Posterior vena cava (tissue), 2 donors: Measurements from ENCODE around the gene KNCN. TPM values are rescaled to one million over a fixed set of nuclear protein-coding genes. Genes with fewer than 3 reads are reported as not detected.

Source experiments
- DNase-seq: peaks from one replicate; pipeline ENCODE4 v3.0.0-alpha.2; 2020; ENCODE audit warnings: low spot score
- intact Hi-C, 2 donors: fragments of 100-400 bp; cut with DNase I; formaldehyde crosslinking; loops; one replicate each; pipeline versions ENCODE4 v1.14.1 to v1.14.2; 2022 to 2023
- total RNA-seq, 2 donors: library from RNA; stranded (reverse); fragmentation: NEBNext Ultra II Directional; extraction: Animal tissue kit (Norgen Biotek cat#: 25700); gene quantifications; one replicate each; pipeline ENCODE4 v1.2.1, GENCODE V29; 2021
- donor health status: DM: yes; HTN: yes; CAD: no.
- donor health status: DM: yes; HTN: yes; CAD: no.

Gene KNCN
- total RNA-seq, 2 donors from 2014 or later: not detected

DNA sequence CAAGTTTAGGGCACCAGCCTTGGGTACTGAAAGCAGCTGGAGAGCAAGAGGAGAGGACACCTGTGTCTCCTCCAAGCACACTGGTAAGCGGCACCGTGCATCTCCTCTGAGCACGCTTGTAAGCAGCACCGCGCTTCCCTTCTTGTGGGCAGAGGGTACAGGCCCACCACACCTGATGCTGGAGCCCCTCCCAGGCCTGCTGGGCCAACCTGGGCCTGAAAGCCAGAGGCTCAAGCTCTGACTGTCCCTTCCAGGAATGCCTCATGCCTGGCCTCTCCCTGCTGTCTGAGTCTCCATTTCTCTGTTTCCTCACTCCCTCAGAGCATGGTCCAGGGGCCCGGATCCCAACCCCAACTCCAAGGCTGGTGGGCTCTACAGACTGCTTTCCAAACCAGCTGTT is 35.9 kb downstream of the KNCN start:
- intact Hi-C loops: no loop called here

DNA sequence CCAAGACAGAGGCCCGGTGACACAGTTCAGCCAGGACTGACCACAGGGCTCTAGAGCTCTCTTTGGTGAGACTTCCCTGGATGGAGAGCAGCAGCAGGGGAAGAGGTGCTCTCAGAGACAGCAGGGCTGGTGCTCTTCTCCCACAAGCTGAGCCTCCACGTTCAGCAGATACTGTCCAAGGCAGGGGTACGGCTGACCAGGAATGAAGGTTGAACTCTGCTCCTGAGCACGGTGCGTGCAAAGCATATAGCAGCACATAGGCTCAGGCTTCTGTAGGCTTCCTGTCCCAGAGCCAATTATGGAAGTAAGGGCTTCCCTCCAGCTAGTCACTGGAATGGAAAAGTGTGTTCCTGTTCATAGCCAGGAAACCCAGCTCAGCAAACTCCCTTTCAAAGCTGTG is 37.9 kb downstream of the KNCN start:
- peak; percentile 45 for DNase-seq
- intact Hi-C loops: no loop called here

More for the DNA sequence above, 35.9 kb downstream of the KNCN start:
- DNase-seq: peak; percentile 64

DNA sequence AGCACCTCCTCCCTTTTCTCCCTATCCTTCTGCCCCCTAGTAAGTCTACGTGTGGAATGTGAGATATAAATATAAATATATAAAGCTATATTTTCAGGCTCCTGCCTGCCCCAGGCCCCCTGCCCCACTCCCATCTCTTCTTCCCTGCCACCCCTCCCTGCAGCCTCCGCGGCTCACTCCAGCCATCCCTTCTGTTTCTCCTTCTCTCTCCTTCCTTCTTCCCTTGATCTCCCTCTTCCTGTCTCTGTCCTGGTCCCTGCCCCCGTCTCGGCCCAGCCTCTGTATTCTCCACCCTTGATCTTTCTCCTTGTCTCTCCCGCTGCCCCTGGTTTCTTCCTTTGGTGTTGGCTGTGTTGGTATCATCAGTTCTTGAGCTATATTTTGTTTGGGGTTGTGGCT is 38.7 kb downstream of the KNCN start:
- DNase-seq: peak; percentile 62
- intact Hi-C loops: no loop called here

DNA sequence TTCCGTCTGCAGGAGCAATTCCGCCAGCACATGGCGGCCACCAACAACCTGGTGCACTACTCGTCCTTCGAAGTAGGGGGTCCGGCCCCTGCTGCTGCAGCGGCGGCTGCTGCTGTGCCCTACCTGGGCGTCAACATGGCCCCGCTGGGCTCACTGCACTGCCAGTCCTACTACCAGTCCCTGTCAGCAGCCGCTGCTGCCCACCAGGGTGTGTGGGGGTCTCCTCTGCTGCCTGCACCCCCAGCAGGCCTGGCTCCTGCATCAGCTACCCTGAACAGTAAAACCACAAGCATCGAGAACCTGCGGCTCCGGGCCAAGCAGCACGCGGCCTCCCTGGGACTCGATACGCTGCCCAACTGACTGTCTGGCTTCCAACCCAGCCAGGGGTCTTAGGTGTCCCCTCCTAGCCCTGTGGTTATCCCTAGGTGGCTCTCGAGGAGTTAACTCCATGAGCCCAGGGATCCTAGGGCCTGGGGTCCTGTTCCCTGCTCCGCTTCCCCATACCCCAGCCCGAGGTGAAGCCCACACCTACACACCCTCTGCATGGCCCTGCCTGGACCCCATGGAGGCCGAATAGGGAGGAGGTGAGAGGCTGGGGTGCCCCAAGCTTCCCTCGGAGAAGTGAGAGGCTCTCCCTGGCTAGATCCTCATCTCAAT is 39.2 kb downstream of the KNCN start:
- peak; percentile 69 for DNase-seq
- intact Hi-C loops: no loop called here

DNA sequence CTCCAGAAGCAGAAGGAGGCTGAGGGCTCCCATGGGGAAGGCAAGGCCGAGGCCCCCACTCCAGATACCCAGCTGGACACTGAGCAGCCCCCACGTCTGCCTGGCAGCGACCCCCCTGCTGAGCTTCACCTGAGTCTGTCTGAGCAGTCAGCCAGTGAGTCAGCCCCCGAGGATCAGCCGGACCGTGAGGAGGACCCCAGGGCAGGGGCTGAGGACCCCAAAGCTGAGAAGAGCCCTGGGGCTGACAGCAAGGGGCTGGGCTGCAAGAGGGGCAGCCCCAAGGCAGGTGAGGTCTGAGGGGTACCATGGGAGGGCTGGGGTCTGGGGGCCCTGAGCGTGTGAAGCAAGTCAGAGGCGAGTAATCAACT is 40.5 kb downstream of the KNCN start:
- intact Hi-C loops: no loop called here
- DNase-seq: no peak

DNA sequence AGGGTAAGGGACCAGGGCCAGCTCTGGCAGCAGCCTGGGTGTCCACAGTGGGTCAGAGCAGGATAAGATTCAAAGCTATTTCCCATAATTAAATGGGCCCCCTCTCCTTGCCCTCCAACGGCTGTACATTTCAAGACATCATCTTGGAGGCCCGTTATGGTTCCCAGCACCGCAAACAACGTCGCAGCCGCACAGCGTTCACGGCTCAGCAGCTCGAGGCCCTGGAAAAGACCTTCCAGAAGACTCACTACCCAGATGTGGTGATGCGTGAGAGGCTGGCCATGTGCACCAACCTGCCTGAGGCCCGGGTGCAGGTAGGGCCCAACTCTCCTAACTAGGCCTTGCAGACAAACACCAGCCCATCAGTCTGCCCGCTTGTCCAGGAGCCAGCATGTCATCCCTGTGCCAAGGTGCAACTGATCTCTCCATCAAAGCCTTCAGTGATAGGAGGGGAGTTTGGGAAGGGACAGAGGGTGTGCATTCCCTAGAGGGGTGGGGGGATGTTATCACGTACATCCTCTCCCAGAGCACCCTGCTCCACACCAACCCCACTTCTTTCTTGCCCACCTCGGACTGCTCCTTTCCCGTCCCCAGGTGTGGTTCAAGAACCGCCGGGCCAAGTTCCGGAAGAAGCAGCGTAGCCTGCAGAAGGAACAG is 41.0 kb downstream of the KNCN start:
- intact Hi-C loops: no loop called here
- DNase-seq: peak; percentile 44

DNA sequence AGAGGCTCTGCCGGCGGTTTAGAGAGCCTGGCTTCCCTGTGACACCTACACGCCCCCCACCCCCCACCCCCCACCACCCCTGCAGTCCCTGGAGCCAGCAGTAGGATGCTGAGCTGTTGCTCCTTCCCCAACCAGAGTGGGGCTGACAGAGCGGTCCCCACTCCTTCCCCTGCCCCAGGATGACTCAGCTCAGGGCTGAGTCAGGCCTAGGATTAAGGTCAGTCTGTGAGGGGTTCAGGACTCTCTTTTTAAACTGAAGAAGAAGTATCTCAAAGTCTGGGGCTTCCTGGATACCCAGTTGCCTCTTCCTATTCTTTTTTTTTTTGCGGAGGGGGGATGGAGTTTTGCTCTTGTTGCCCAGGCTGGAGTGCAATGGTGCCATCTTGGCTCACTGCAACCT is 42.7 kb downstream of the KNCN start:
- intact Hi-C loops: no loop called here
- no peak for DNase-seq

DNA sequence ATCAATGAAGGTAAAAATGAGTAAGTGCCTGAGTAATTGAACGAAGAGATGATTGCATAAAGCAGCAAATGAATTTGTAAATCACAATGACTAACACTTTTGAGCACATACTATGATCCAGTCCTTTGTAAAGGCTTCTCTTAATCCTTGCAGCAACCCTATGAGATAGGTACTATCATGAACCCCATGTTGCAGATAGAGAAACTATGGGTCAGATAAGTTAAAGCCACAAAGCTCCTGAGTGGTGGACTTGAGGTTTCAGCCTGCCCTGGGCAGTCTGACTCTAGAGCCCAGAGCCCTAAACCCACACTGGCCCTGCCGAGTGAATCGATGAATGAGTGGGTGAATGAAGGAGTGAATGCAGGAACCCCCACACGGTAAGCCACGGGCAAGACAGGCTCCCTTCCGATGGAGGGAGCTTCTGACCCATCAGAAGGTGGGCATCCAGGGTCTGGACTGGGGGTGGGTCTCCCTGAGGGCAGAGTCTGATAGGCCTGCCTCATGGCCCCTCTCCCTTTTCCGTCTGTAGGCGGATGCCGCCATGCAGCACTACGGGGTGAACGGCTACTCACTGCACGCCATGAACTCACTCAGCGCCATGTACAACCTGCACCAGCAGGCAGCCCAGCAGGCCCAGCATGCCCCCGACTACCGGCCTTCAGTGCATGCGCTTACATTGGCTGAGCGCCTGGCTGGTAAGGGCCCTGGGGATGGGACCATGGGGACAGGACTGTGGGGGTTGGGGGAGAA is 44.8 kb downstream of the KNCN start:
- intact Hi-C loops: no loop called here
- no peak for DNase-seq

DNA sequence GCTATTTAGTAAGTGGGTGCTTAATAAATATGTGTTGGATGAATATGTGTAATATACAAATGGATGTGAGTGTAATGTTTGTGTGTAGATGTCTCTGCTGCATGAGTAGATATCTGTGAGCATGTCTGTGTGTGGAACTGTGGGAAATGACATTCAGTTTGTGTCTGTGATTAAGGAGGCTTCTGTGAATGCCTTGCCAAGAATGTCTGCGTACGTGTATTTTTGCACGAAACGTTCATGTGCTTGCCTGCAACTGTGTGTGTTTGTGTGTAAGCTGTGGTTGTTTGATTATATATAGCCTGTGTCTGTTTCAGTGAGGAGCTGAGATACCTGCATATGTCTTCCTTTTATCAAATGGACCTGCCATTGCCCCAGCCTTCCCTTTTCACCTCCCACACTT is 48.0 kb downstream of the KNCN start:
- intact Hi-C loops: no loop called here
- DNase-seq: no peak

DNA sequence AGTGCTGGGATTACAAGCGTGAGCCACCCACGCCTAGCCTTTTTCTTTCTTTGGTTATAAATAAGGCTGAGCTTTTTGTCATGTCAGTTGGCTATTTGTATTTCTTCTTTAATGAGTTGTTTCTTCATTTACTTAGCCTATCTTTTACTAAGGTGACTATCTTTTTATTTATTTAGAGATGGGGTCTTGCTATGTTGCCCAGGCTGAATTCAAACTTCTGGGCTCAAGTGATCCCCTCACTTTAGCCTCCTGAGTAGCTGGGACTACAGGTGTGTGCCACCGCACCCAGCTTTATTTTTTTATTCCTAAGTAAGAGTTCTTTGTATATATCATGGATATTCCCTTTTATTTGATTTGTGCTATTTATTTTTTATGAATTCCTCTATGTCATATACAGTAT is 49.9 kb downstream of the KNCN start:
- intact Hi-C loops: no loop called here
- no peak for DNase-seq

DNA sequence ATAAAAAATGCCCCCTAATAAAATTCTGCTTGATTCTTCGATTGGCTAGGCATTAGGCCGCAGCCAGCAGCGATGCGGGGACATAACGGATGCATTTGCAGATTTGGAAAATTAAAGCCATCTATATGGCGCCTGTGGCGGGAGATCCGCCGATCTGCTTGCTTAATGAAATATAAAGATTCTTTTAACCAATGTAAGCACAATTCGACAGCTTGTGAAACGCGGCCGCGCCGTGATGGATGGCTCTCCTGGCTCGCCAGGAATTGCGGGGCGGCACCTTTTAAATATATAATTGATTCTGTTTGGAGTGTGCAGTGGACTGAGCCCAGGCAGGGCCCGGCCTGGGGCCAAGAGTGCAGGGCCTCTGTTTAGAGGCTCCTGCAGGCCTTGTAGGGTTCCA is 53.8 kb downstream of the KNCN start:
- intact Hi-C loops: no loop called here
- no peak for DNase-seq

DNA sequence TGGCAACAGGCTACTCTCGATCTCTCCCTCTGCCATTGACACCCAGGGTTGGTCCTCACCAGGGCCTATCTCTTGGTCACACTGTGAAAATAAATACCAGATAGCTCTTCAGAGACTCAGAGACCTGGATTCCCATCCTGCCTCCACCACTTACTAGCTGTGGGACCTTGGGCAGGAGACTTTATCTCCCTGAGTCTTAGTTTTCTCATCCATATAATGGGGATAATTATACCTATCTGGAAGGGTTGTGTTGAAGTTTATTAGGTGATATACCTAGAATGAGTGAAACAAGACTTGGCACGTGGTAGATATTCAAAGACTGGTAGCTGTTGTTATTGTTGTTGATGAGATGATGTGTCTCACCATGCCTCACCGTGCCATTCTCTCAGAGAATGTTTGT is 54.4 kb downstream of the KNCN start:
- intact Hi-C loops: no loop called here
- no peak for DNase-seq

DNA sequence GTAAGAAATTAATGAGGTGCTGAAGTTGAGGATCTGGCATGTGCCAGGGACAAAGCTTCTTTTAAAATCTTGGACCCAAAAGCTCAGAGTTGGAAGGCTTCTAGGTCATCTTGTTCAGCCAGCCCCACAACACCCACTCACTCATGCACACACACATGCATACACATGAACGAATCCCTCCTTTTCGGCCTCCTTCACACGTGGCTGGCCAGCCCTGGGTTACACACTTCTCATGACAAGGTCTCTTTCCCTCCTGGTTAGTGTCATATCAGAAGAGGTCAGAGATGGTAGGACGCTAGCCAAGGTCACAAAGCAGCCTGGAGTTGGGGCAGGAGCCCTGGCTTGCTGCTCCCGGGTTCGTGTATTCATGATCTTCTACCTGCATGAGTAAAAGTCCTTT is 54.9 kb downstream of the KNCN start:
- DNase-seq: no peak

DNA sequence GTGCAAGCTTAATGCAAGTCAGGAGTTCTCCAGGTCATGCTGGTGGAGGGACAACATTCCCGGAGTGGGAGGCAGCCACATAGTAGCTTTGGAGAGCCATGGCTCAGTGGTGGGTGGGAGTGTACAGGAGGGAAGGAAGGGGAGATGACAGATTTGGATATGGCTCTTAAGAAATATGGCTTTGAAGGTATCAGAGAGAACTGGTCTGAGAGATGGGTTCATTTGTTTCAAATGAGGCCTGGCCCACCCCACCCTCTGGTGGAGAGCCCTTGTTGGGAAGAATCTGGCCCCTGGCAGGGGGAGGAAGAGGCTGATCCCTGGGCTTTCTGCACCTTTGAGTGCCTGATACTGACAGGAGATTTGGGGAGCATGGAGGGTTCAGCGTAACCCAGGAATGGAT is 55.7 kb downstream of the KNCN start:
- DNase-seq: no peak
- intact Hi-C loops: no loop called here

More for the DNA sequence above, 54.9 kb downstream of the KNCN start:
- intact Hi-C loops: no loop called here

Other genes starting within 250 kb of the KNCN start
- gene LRRC41, start 248.0 kb downstream of the KNCN start, total RNA-seq: 10 to 100 TPM; 40.7 to 45.3 TPM
- 100 to 1,000 TPM; 127 to 149 TPM for gene UQCRH, start 247.9 kb downstream of the KNCN start, total RNA-seq
- 10 to 100 TPM; 17.3 to 18.9 TPM for gene NSUN4, start 210.8 kb downstream of the KNCN start, total RNA-seq
- gene FAAH, start 157.3 kb downstream of the KNCN start, total RNA-seq: 1 to 10 TPM; 2.2 to 2.4 TPM
- not detected for gene DMBX1, start 61.8 kb downstream of the KNCN start, total RNA-seq
- gene MKNK1, start 52.6 kb upstream of the KNCN start, total RNA-seq: 10 to 100 TPM; 40.3 to 59.6 TPM
- 10 to 100 TPM; 18.4 to 21.4 TPM for gene MOB3C, start 65.2 kb upstream of the KNCN start, total RNA-seq
- gene ATPAF1, start 116.7 kb upstream of the KNCN start, total RNA-seq: 10 to 100 TPM; 26.7 to 34.7 TPM
- gene TEX38, start 120.2 kb upstream of the KNCN start, total RNA-seq: not detected
- gene EFCAB14, start 167.5 kb upstream of the KNCN start, total RNA-seq: 10 to 100 TPM; 86.5 to 97.0 TPM
- gene CYP4B1, start 247.4 kb upstream of the KNCN start, total RNA-seq: 10 to 100 TPM; 11.6 to 35.2 TPM